Testis (tissue), 2 donors: ENCODE data around the gene GALNT8.

Experiments
- POLR2A ChIP-seq: fragments of 450-650 bp; IDR thresholded peaks from one replicate; pipeline ENCODE4 v1.6.1; 2017; ENCODE audit warnings: antibody characterized with exemption, mild to moderate bottlenecking, moderate library complexity
- TF ChIP-seq, protein P1 (sequence below), 3 experiments: fragments of 450-650 bp in 2 of 3; fragments of 200-600 bp in 1 of 3; sonication (generic) in 1 of 3; IDR thresholded peaks; one replicate each; pipeline ENCODE4 v1.5.1; 2016 to 2019; ENCODE audit warnings: antibody characterized with exemption in 3 of 3, mild to moderate bottlenecking in 2 of 3, moderate library complexity in 1 of 3

DNA sequence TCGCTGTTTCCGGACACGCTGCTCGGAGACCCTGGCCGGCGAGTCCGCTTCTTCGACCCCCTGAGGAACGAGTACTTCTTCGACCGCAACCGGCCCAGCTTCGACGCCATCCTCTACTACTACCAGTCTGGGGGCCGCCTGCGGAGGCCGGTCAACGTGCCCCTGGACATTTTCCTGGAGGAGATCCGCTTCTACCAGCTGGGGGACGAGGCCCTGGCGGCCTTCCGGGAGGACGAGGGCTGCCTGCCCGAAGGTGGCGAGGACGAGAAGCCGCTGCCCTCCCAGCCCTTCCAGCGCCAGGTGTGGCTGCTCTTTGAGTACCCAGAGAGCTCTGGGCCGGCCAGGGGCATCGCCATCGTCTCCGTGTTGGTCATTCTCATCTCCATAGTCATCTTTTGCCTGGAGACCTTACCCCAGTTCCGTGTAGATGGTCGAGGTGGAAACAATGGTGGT, 90.0 kb downstream of the GALNT8 start:
- TF ChIP-seq, protein P1, sequence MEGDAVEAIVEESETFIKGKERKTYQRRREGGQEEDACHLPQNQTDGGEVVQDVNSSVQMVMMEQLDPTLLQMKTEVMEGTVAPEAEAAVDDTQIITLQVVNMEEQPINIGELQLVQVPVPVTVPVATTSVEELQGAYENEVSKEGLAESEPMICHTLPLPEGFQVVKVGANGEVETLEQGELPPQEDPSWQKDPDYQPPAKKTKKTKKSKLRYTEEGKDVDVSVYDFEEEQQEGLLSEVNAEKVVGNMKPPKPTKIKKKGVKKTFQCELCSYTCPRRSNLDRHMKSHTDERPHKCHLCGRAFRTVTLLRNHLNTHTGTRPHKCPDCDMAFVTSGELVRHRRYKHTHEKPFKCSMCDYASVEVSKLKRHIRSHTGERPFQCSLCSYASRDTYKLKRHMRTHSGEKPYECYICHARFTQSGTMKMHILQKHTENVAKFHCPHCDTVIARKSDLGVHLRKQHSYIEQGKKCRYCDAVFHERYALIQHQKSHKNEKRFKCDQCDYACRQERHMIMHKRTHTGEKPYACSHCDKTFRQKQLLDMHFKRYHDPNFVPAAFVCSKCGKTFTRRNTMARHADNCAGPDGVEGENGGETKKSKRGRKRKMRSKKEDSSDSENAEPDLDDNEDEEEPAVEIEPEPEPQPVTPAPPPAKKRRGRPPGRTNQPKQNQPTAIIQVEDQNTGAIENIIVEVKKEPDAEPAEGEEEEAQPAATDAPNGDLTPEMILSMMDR (IDR thresholded peaks at IDR 0.05): no peak
- TF ChIP-seq POLR2A: no peak
